Motor neuron (in vitro differentiated cells): ENCODE measurements around the gene C1QL4. TPM values are rescaled to one million over a fixed set of nuclear protein-coding genes. Genes with fewer than 3 reads are reported as not detected.

Source experiments
- ATAC-seq, 8 experiments: fragments of 200-7000 bp; cut with Tn5 transposase; replicated peaks in 6 of 8; 2 replicates each; pipeline ENCODE4 v1.8.0; 2021; ENCODE audit warnings: mild to moderate bottlenecking in 8 of 8, moderate library complexity in 8 of 8
- H3K27ac ChIP-seq, 2 donors: fragments of 250-450 bp; sonication (Bioruptor Pico); 2 replicates each; pipeline ENCODE4 v1.9.0; 2021; ENCODE audit warnings: antibody characterized with exemption in 2 of 2, mild to moderate bottlenecking in 2 of 2, moderate library complexity in 1 of 2
- H3K4me1 ChIP-seq, 2 donors: fragments of 250-450 bp; sonication (Bioruptor Pico); replicated peaks in 1 of 2; 2 replicates each; pipeline ENCODE4 v1.6.1; 2021; ENCODE audit warnings: antibody characterized with exemption in 2 of 2, mild to moderate bottlenecking in 2 of 2, moderate library complexity in 1 of 2
- H3K4me3 ChIP-seq, 5 donors: fragments of 250-450 bp; sonication (Bioruptor Pico); 2 replicates each; pipeline ENCODE4 v1.9.0; 2021; ENCODE audit warnings: antibody characterized with exemption in 5 of 5, mild to moderate bottlenecking in 5 of 5, moderate library complexity in 4 of 5
- WGBS, 10 experiments: fragments of 450-650 bp; shearing (Covaris generic); methylation state at CpG; one replicate each; pipeline ENCODE4 v1.0.0; 2022; 5-methylcytosine and 5-hydroxymethylcytosine counted together
- in situ Hi-C, 9 experiments: fragments of 400-800 bp; cut with MboI; loops; one replicate each; pipeline ENCODE4 v1.15.0; 2021; ENCODE audit warnings: low sequenced_read_pairs in 9 of 9, low pct_unique_long_range_greater_than_20kb in 2 of 9; ENCODE audit not compliant: unreplicated experiment in 9 of 9
- total RNA-seq, 8 experiments: library from RNA; unstranded; fragments of 300-600 nt; gene quantifications; 2 replicates each; pipeline versions ENCODE4 v1.2.3 to v1.2.4, GENCODE V29; 2022

Gene C1QL4
- total RNA-seq, 8 experiments from 2014 or later: 0.15 to 25.4 (median 7.5) TPM; not detected in 1

- Histone ChIP-seq H3K27ac (peak within 1 kb of the TSS; percentile 77 to 78), H3K4me1 (peaks cover 49 to 52% of the 10 kb centered on the region in 2 donors), H3K4me3 (peak within 1 kb of the TSS; percentile 0 to 27 (median 23))
- WGBS, 10 experiments: 0 to 3% (median 0%) methylated on average over 1 to 8 of the region's 47 CpGs; no CpG with 5 or more reads in 7 of the 10 experiments
- ATAC-seq: peak in 3 of 8 experiments; percentile 1 to 9 (median 7)
- in situ Hi-C loops: loop anchor here in 1 of 9 experiments (10.0 kb wide), 1 partner anchor 62 kb away; no protein-coding TSS in a partner anchor
Observed at GRCh38 chr12:49346659-49347310, 9.8 kb upstream of the C1QL4 start, which contains the start of gene DNAJC22. DNAJC22 (plus strand) TSS chr12:49346888; CDS start chr12:49348873, 1,985 bp downstream.

GRCh38 chr12:49345825-49346658 lies 9.1 kb upstream of the C1QL4 start:
- peak overlapping the region; percentile 77 to 78 for H3K27ac ChIP-seq
- WGBS, 10 experiments: 0 to 8% (median 1%) methylated on average over 2 to 12 of the region's 61 CpGs; no CpG with 5 or more reads in 6 of the 10 experiments
- peaks cover 57 to 59% of the 10 kb centered on the region in 2 donors for H3K4me1 ChIP-seq
- ATAC-seq: no peak
- in situ Hi-C loops: loop anchor here in 1 of 9 experiments (10.0 kb wide), 1 partner anchor 61 kb away; no protein-coding TSS in a partner anchor
- H3K4me3 ChIP-seq: peak overlapping the region; percentile 0 to 27 (median 23)

GRCh38 chr12:49345051-49345824 lies 8.2 kb upstream of the C1QL4 start:
- ATAC-seq: peak in 7 of 8 experiments; percentile 3 to 15 (median 6)
- Histone ChIP-seq H3K27ac (peak overlapping the region; percentile 77 to 78), H3K4me3 (peak overlapping the region; percentile 13 to 27 (median 23)), H3K4me1 (peaks cover 65 to 67% of the 10 kb centered on the region in 2 donors)
- in situ Hi-C loops: loop anchor here in 1 of 9 experiments (10.0 kb wide), 1 partner anchor 60 kb away; no protein-coding TSS in a partner anchor
- WGBS, 10 experiments: 0 to 3% methylated on average over 1 to 6 of the region's 70 CpGs; no CpG with 5 or more reads in 8 of the 10 experiments

GRCh38 chr12:49344486-49345050 lies 7.6 kb upstream of the C1QL4 start:
- 20 to 80% (median 51%) methylated on average over 1 to 4 of the region's 15 CpGs; no CpG with 5 or more reads in 3 of the 10 experiments for WGBS, 10 experiments
- H3K4me1 ChIP-seq: peaks cover 71 to 74% of the 10 kb centered on the region in 2 donors
- peak overlapping the region; percentile 13 to 27 (median 23) for H3K4me3 ChIP-seq
- peak overlapping the region in 1 of 2 donors; percentile 77 for H3K27ac ChIP-seq
- peak in 1 of 8 experiments; percentile 0 for ATAC-seq
- in situ Hi-C loops: loop anchor here in 1 of 9 experiments (10.0 kb wide), 1 partner anchor 60 kb away; no protein-coding TSS in a partner anchor

GRCh38 chr12:49342914-49343731 lies 6.1 kb upstream of the C1QL4 start:
- in situ Hi-C loops: loop anchor here in 1 of 9 experiments (10.0 kb wide), 1 partner anchor 58 kb away; no protein-coding TSS in a partner anchor
- peak in 5 of 8 experiments; percentile 42 to 61 (median 60) for ATAC-seq
- WGBS, 10 experiments: 0 to 24% (median 7%) methylated on average over 1 to 4 of the region's 33 CpGs; no CpG with 5 or more reads in 5 of the 10 experiments
- H3K4me3 ChIP-seq: peak overlapping the region; percentile 3 to 38 (median 14)
- H3K4me1 ChIP-seq: peaks cover 83 to 87% of the 10 kb centered on the region in 2 donors
- peak overlapping the region; percentile 60 to 62 for H3K27ac ChIP-seq

- Histone ChIP-seq H3K27ac (peak overlapping the region; percentile 70 to 86), H3K4me3 (peak overlapping the region; percentile 14 to 38 (median 20)), H3K4me1 (peaks cover 85 to 89% of the 10 kb centered on the region in 2 donors)
- 0 to 2% (median 0%) methylated on average over 1 to 11 of the region's 58 CpGs; no CpG with 5 or more reads in 7 of the 10 experiments for WGBS, 10 experiments
- ATAC-seq: peak; percentile 68 to 77 (median 72)
- in situ Hi-C loops: loop anchor here in 1 of 9 experiments (10.0 kb wide), 1 partner anchor 57 kb away; no protein-coding TSS in a partner anchor
Observed at GRCh38 chr12:49342066-49342913, 5.3 kb upstream of the C1QL4 start.

- in situ Hi-C loops: loop anchor here in 1 of 9 experiments (10.0 kb wide), 1 partner anchor 57 kb away; no protein-coding TSS in a partner anchor
- ATAC-seq: no peak
- peak overlapping the region; percentile 14 to 38 (median 20) for H3K4me3 ChIP-seq
- peak overlapping the region; percentile 70 to 86 for H3K27ac ChIP-seq
- peaks cover 81 to 85% of the 10 kb centered on the region in 2 donors for H3K4me1 ChIP-seq
- WGBS, 10 experiments: 0 to 47% (median 8%) methylated on average over 1 to 8 of the region's 21 CpGs; no CpG with 5 or more reads in 4 of the 10 experiments
Observed at GRCh38 chr12:49341777-49342065, 4.7 kb upstream of the C1QL4 start.

GRCh38 chr12:49340971-49341776 lies 4.2 kb upstream of the C1QL4 start:
- peak overlapping the region; percentile 70 to 86 for H3K27ac ChIP-seq
- peaks cover 76 to 79% of the 10 kb centered on the region in 2 donors for H3K4me1 ChIP-seq
- peak overlapping the region in 3 of 5 donors; percentile 17 to 38 (median 34) for H3K4me3 ChIP-seq
- 21 to 100% (median 61%) methylated on average over 1 to 12 of the region's 14 CpGs; no CpG with 5 or more reads in 4 of the 10 experiments for WGBS, 10 experiments
- in situ Hi-C loops: loop anchor here in 1 of 9 experiments (10.0 kb wide), 1 partner anchor 56 kb away; no protein-coding TSS in a partner anchor
- no peak for ATAC-seq

- H3K4me1 ChIP-seq: peaks cover 69 to 70% of the 10 kb centered on the region in 2 donors
- no peak overlapping the region for H3K27ac ChIP-seq
- in situ Hi-C loops: loop anchor here in 1 of 9 experiments (10.0 kb wide), 1 partner anchor 55 kb away; no protein-coding TSS in a partner anchor
- H3K4me3 ChIP-seq: no peak overlapping the region
- ATAC-seq: no peak
- WGBS, 10 experiments: 20 to 80% (median 54%) methylated on average over 2 to 6 of the region's 6 CpGs
Observed at GRCh38 chr12:49340095-49340870, 3.3 kb upstream of the C1QL4 start.
